ENCODE measurements around the gene IRS1. TPM values are rescaled to one million over a fixed set of nuclear protein-coding genes. Genes with fewer than 3 reads are reported as not detected.

The IRS1 gene
- polyA plus RNA-seq, 1 of the 3 experiments (the other 2 are of a cell fraction): 16.5 TPM

DNA sequence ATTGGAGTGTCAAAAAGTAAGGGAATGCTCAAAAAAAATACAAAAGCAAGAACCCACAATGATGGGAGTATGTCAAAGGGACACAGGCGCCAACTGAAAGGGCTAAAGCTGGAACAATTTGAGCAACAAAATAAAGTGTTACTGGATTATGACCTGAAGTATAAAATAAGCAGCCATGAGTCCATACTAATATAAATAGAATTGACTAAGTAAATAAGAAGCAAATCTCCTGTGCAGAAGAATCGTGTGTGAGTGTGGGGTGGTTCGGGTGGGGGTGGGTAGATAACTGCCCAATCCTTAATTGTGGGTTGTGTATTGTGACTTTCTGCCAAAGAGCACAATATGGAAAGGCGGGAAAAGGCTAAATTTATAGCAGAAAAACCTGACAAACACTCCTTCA, 23.5 kb downstream of the IRS1 start:
- DNase-seq: no peak
- H2AFZ ChIP-seq (ENCODE audit: low read depth): no peak overlapping the region
- H3K4me2 ChIP-seq: no peak overlapping the region
- H3K27me3 ChIP-seq (ENCODE audit: insufficient read depth): no peaks in the 10 kb centered on the region
- H3K9me2 ChIP-seq: no peaks in the 10 kb centered on the region
- no peaks in the 10 kb centered on the region for H3F3A ChIP-seq (replicated peaks; ENCODE audit: insufficient read depth)
- H3K9me3 ChIP-seq: 0 out of 2 replicates have a peak, but pooled peaks cover 3% of the 10 kb centered on the region
- ChIA-PET CTCF (no interaction called here), POLR2A (no interaction called here)
- H4K20me1 ChIP-seq (ENCODE audit: insufficient read depth): no peaks in the 10 kb centered on the region
- peaks cover 0 to 19% of the 10 kb centered on the region in 2 experiments; a peak in 2 of 4 replicates for H3K4me1 ChIP-seq (ENCODE audit: control insufficient read depth in 1 of 2, insufficient read depth in 2 of 2, low read depth in 1 of 2, low read length in 1 of 2)
- H3K79me2 ChIP-seq (ENCODE audit: insufficient read depth): peaks cover 62% of the 10 kb centered on the region
- no peak overlapping the region for H3K27ac ChIP-seq (ENCODE audit: low read depth in 2 of 2, low read length in 1 of 2)
- 85% methylated on average over 4 of the region's 4 CpGs for WGBS (ENCODE audit: low lambda C conversion rate)
- no peak for TF ChIP-seq TCF12 (IDR thresholded peaks at IDR 0.05)
- TF ChIP-seq TAF1 (IDR thresholded peaks at IDR 0.05; ENCODE audit: borderline replicate concordance, low read depth, low read length): no peak
- TF ChIP-seq FOSL2 (IDR thresholded peaks at IDR 0.05; ENCODE audit: borderline replicate concordance, low read depth): no peak
- TF ChIP-seq RXRA (IDR thresholded peaks at IDR 0.05; ENCODE audit: borderline replicate concordance, low read depth): no peak
- TF ChIP-seq, protein P1, sequence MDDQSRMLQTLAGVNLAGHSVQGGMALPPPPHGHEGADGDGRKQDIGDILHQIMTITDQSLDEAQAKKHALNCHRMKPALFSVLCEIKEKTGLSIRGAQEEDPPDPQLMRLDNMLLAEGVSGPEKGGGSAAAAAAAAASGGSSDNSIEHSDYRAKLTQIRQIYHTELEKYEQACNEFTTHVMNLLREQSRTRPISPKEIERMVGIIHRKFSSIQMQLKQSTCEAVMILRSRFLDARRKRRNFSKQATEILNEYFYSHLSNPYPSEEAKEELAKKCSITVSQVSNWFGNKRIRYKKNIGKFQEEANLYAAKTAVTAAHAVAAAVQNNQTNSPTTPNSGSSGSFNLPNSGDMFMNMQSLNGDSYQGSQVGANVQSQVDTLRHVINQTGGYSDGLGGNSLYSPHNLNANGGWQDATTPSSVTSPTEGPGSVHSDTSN (IDR thresholded peaks at IDR 0.05): no peak
- no peak for TF ChIP-seq YY1 (IDR thresholded peaks at IDR 0.05; ENCODE audit: low read depth)
- TF ChIP-seq, protein P2, sequence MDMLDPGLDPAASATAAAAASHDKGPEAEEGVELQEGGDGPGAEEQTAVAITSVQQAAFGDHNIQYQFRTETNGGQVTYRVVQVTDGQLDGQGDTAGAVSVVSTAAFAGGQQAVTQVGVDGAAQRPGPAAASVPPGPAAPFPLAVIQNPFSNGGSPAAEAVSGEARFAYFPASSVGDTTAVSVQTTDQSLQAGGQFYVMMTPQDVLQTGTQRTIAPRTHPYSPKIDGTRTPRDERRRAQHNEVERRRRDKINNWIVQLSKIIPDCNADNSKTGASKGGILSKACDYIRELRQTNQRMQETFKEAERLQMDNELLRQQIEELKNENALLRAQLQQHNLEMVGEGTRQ (IDR thresholded peaks at IDR 0.05; ENCODE audit: borderline replicate concordance, low read depth, low read length): no peak
- no peak for TF ChIP-seq GATA2 (CRISPR knock-in tag; IDR thresholded peaks at IDR 0.05)
- no peak for TF ChIP-seq EP300 (IDR thresholded peaks at IDR 0.05; ENCODE audit: borderline replicate concordance in 1 of 2, low read depth in 1 of 2, low read length in 1 of 2)
- TF ChIP-seq CHD2 (IDR thresholded peaks at IDR 0.05; ENCODE audit: low read length, partially characterized antibody): no peak
- no peak overlapping the region for H3K9ac ChIP-seq
- H3K36me3 ChIP-seq (replicated peaks in 1 of 2; ENCODE audit: control insufficient read depth in 1 of 2, insufficient read depth in 2 of 2, low read length in 1 of 2): peaks cover 4 to 24% of the 10 kb centered on the region in 2 experiments
- H3K4me3 ChIP-seq (ENCODE audit: low read depth in 2 of 2, low read length in 1 of 2): no peak overlapping the region

DNA sequence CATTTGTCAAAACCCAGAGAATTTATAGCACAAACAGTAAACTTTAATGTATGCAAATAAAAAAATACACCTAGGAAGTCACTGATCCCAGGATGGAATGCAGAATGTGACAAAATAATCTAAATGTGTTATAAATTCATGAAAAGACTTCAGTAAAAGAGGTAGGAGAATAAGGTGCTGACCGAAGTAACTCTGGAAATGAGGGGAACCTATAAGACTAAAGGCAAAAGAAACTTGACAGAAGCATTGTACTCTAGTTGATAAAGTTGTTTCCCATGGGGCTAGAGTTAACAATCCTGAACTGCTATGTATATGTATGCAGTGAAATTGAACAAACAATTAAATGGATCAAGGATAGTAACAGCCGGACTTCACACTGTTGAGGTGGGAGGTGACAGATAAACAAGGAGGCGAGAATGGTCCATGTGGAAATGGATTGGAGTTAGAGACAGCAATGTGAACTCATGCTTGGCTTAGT, 24.5 kb downstream of the IRS1 start:
- Histone ChIP-seq H3K4me1 (ENCODE audit: control insufficient read depth in 1 of 2, insufficient read depth in 2 of 2, low read depth in 1 of 2, low read length in 1 of 2) (peaks cover 0 to 19% of the 10 kb centered on the region in 2 experiments; a peak in 2 of 4 replicates), H3K79me2 (ENCODE audit: insufficient read depth) (peaks cover 63% of the 10 kb centered on the region), H3K4me2 (no peak overlapping the region), H3K36me3 (replicated peaks in 1 of 2; ENCODE audit: control insufficient read depth in 1 of 2, insufficient read depth in 2 of 2, low read length in 1 of 2) (peaks cover 7 to 27% of the 10 kb centered on the region in 2 experiments), H3K9ac (no peak overlapping the region), H3F3A (replicated peaks; ENCODE audit: insufficient read depth) (no peaks in the 10 kb centered on the region), H3K9me3 (0 out of 2 replicates have a peak, but pooled peaks cover 3% of the 10 kb centered on the region), H4K20me1 (ENCODE audit: insufficient read depth) (no peaks in the 10 kb centered on the region), H2AFZ (ENCODE audit: low read depth) (no peak overlapping the region), H3K27ac (ENCODE audit: low read depth in 2 of 2, low read length in 1 of 2) (no peak overlapping the region), H3K9me2 (no peaks in the 10 kb centered on the region), H3K27me3 (ENCODE audit: insufficient read depth) (no peaks in the 10 kb centered on the region), H3K4me3 (ENCODE audit: low read depth in 2 of 2, low read length in 1 of 2) (no peak overlapping the region)
- CTCF ChIA-PET: no interaction called here
- POLR2A ChIA-PET: no interaction called here
- TF ChIP-seq POLR2AphosphoS5 (IDR thresholded peaks at IDR 0.05; ENCODE audit: low read depth, low read length) (no peak), MXI1 (IDR thresholded peaks at IDR 0.05; ENCODE audit: low read depth, low read length) (no peak), TAF1 (IDR thresholded peaks at IDR 0.05; ENCODE audit: borderline replicate concordance, low read depth, low read length) (no peak), YY1 (IDR thresholded peaks at IDR 0.05; ENCODE audit: low read depth) (no peak), TEAD4 (IDR thresholded peaks at IDR 0.05; ENCODE audit: borderline replicate concordance, insufficient read depth) (no peak)
- TF ChIP-seq, protein P3, sequence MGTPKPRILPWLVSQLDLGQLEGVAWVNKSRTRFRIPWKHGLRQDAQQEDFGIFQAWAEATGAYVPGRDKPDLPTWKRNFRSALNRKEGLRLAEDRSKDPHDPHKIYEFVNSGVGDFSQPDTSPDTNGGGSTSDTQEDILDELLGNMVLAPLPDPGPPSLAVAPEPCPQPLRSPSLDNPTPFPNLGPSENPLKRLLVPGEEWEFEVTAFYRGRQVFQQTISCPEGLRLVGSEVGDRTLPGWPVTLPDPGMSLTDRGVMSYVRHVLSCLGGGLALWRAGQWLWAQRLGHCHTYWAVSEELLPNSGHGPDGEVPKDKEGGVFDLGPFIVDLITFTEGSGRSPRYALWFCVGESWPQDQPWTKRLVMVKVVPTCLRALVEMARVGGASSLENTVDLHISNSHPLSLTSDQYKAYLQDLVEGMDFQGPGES (IDR thresholded peaks at IDR 0.05; ENCODE audit: low read depth, low read length): no peak
- 98% methylated on average over 3 of the region's 3 CpGs for WGBS (ENCODE audit: low lambda C conversion rate)
- DNase-seq: no peak
